ENCODE data around the gene CLMN.

CLMN gene

DNA sequence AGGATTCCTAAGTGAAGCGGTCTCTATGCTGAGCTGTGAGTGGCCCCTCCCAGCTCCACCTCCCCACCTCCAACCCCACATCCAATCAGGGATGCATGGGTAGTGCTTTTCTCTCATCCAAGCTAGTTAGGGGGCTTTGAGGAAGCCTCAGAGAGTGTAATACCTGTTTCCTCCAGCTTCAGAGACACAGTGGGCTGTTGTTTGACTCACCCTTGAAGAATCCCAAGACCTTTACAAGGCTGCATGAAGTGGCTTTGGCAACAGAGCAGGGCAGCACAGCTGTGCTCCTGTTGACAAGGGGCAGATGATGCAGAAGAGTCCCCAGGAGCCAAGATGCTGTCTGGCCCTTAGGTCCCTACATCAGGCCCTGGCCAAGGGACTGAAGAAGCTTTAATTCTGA lies 27.1 kb upstream of the CLMN start:
- no CpG with 5 or more reads among the region's 1 CpG for WGBS (ENCODE audit: extremely low coverage, insufficient coverage, low lambda C conversion rate)
- peak; percentile 97 for DNase-seq

DNA sequence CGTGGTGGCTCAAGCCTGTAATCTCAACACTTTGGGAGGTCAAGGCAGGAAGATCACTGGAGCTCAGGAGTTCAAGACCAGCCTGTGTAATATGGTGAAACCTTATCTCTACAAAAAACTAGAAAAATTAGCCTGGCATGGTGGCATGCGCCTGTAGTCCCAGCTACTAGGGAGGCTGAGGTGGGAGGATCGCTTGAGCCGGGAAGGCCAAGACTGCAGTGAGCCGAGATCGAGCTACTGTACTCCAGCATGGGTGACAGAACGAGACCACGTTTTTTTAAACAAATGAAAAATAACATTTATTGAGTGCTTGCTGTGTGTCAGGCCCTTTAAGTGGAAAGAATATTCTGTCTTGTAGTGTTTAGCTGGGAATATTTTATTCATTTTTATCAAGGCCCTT lies 26.6 kb upstream of the CLMN start:
- DNase-seq: no peak
- Histone ChIP-seq H3K18ac (ENCODE audit: low read length) (no peak overlapping the region), H4K5ac (ENCODE audit: low read length) (no peak overlapping the region), H3K79me1 (ENCODE audit: low read length) (no peaks in the 10 kb centered on the region), H2BK15ac (replicated peaks; ENCODE audit: low read depth) (no peak overlapping the region), H3K4me1 (ENCODE audit: control insufficient read depth, low read depth, low read length) (no peaks in the 10 kb centered on the region), H3K4me3 (ENCODE audit: low read length) (no peak overlapping the region), H2BK5ac (ENCODE audit: low read length) (no peak overlapping the region), H2BK120ac (ENCODE audit: low read depth, low read length) (no peak overlapping the region), H3K56ac (ENCODE audit: low read length) (no peak overlapping the region), H3K27ac (ENCODE audit: low read depth, low read length) (no peak overlapping the region), H3K27me3 (ENCODE audit: insufficient read depth, low read length, poor library complexity) (no peaks in the 10 kb centered on the region), H3K23ac (ENCODE audit: low read length) (no peak overlapping the region), H3K4me2 (ENCODE audit: low read length) (no peak overlapping the region), H3K4ac (ENCODE audit: low read depth, low read length) (no peak overlapping the region), H4K8ac (ENCODE audit: low read depth, low read length) (no peak overlapping the region), H2AK5ac (ENCODE audit: low read length) (no peak overlapping the region), H3K36me3 (ENCODE audit: control insufficient read depth, insufficient read depth, low read length) (no peaks in the 10 kb centered on the region), H3K9ac (ENCODE audit: low read length) (no peak overlapping the region), H3K79me2 (ENCODE audit: control insufficient read depth, insufficient read depth, low read length) (no peaks in the 10 kb centered on the region)
- no CpG with 5 or more reads among the region's 8 CpGs for WGBS (ENCODE audit: extremely low coverage, insufficient coverage, low lambda C conversion rate)

More for the DNA sequence above, 27.1 kb upstream of the CLMN start:
- no peaks in the 10 kb centered on the region for H3K36me3 ChIP-seq (ENCODE audit: control insufficient read depth, insufficient read depth, low read length)
- no peak overlapping the region for H3K4ac ChIP-seq (ENCODE audit: low read depth, low read length)
- no peak overlapping the region for H3K18ac ChIP-seq (ENCODE audit: low read length)
- no peak overlapping the region for H3K4me2 ChIP-seq (ENCODE audit: low read length)
- H4K8ac ChIP-seq (ENCODE audit: low read depth, low read length): no peak overlapping the region
- H3K27ac ChIP-seq (ENCODE audit: low read depth, low read length): no peak overlapping the region
- no peak overlapping the region for H4K5ac ChIP-seq (ENCODE audit: low read length)
- H3K27me3 ChIP-seq (ENCODE audit: insufficient read depth, low read length, poor library complexity): no peaks in the 10 kb centered on the region
- no peak overlapping the region for H2BK5ac ChIP-seq (ENCODE audit: low read length)
- no peaks in the 10 kb centered on the region for H3K4me1 ChIP-seq (ENCODE audit: control insufficient read depth, low read depth, low read length)
- H2AK5ac ChIP-seq (ENCODE audit: low read length): no peak overlapping the region
- H2BK120ac ChIP-seq (ENCODE audit: low read depth, low read length): no peak overlapping the region
- H3K79me1 ChIP-seq (ENCODE audit: low read length): no peaks in the 10 kb centered on the region
- no peak overlapping the region for H3K56ac ChIP-seq (ENCODE audit: low read length)
- no peak overlapping the region for H3K9ac ChIP-seq (ENCODE audit: low read length)
- no peak overlapping the region for H2BK15ac ChIP-seq (replicated peaks; ENCODE audit: low read depth)
- no peaks in the 10 kb centered on the region for H3K79me2 ChIP-seq (ENCODE audit: control insufficient read depth, insufficient read depth, low read length)
- no peak overlapping the region for H3K4me3 ChIP-seq (ENCODE audit: low read length)
- H3K23ac ChIP-seq (ENCODE audit: low read length): no peak overlapping the region

DNA sequence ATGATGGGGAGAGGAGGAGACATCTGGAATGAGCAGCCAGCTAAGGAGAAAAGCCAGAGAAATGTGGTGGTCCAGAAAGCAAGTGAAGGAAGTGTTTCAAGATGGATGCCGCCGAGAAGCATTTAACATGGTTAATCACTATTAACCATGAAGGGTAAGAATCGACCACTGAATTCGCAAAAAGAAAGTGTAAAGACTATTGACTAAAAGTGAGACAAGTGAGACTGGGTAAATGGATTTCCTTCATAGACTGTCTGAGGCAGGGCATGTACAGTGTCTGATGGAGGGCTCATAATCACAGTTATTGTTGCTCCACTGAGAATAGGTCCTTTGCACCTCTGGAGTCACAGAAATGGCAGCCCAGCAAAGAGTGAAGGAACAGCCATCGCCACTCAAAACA lies 25.3 kb upstream of the CLMN start:
- H3K79me2 ChIP-seq (ENCODE audit: control insufficient read depth, insufficient read depth, low read length): no peaks in the 10 kb centered on the region
- no peaks in the 10 kb centered on the region for H3K27me3 ChIP-seq (ENCODE audit: insufficient read depth, low read length, poor library complexity)
- no peaks in the 10 kb centered on the region for H3K79me1 ChIP-seq (ENCODE audit: low read length)
- H3K4me3 ChIP-seq (ENCODE audit: low read length): no peak overlapping the region
- WGBS (ENCODE audit: extremely low coverage, insufficient coverage, low lambda C conversion rate): no CpG with 5 or more reads among the region's 5 CpGs
- no peak overlapping the region for H2BK15ac ChIP-seq (replicated peaks; ENCODE audit: low read depth)
- no peak overlapping the region for H2BK5ac ChIP-seq (ENCODE audit: low read length)
- no peak overlapping the region for H4K5ac ChIP-seq (ENCODE audit: low read length)
- no peak overlapping the region for H3K56ac ChIP-seq (ENCODE audit: low read length)
- no peak overlapping the region for H2BK120ac ChIP-seq (ENCODE audit: low read depth, low read length)
- H3K23ac ChIP-seq (ENCODE audit: low read length): no peak overlapping the region
- no peak overlapping the region for H4K8ac ChIP-seq (ENCODE audit: low read depth, low read length)
- DNase-seq: no peak
- no peaks in the 10 kb centered on the region for H3K4me1 ChIP-seq (ENCODE audit: control insufficient read depth, low read depth, low read length)
- no peak overlapping the region for H3K27ac ChIP-seq (ENCODE audit: low read depth, low read length)
- H2AK5ac ChIP-seq (ENCODE audit: low read length): no peak overlapping the region
- H3K9ac ChIP-seq (ENCODE audit: low read length): no peak overlapping the region
- no peak overlapping the region for H3K4me2 ChIP-seq (ENCODE audit: low read length)
- H3K4ac ChIP-seq (ENCODE audit: low read depth, low read length): no peak overlapping the region
- H3K18ac ChIP-seq (ENCODE audit: low read length): no peak overlapping the region
- no peaks in the 10 kb centered on the region for H3K36me3 ChIP-seq (ENCODE audit: control insufficient read depth, insufficient read depth, low read length)

DNA sequence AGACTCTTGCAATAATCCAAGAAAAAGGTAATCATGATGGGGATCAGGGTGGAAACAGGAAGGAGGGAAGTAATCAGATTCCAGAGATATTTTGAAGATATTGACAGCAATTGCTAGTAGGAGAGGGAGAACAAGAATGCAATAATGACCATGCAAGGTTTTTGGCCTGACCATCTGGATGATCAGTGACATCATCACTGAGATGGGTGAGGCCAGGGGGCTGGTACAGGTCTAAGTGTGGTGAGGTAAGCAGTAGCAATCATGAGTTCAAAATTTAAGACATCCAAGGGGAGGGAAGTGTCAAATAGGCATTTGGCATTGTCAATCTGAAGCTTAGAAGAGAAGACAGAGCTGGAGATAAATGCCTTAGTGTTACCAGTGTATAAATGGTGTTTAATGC lies 24.8 kb upstream of the CLMN start:
- Histone ChIP-seq H2AK5ac (ENCODE audit: low read length) (no peak overlapping the region), H3K9ac (ENCODE audit: low read length) (no peak overlapping the region), H3K27me3 (ENCODE audit: insufficient read depth, low read length, poor library complexity) (no peaks in the 10 kb centered on the region), H4K5ac (ENCODE audit: low read length) (no peak overlapping the region), H3K18ac (ENCODE audit: low read length) (no peak overlapping the region), H3K4me1 (ENCODE audit: control insufficient read depth, low read depth, low read length) (no peaks in the 10 kb centered on the region), H2BK120ac (ENCODE audit: low read depth, low read length) (no peak overlapping the region), H2BK5ac (ENCODE audit: low read length) (no peak overlapping the region), H3K4ac (ENCODE audit: low read depth, low read length) (no peak overlapping the region), H3K27ac (ENCODE audit: low read depth, low read length) (no peak overlapping the region), H3K56ac (ENCODE audit: low read length) (no peak overlapping the region), H3K4me2 (ENCODE audit: low read length) (no peak overlapping the region), H3K23ac (ENCODE audit: low read length) (no peak overlapping the region), H3K4me3 (ENCODE audit: low read length) (no peak overlapping the region), H3K36me3 (ENCODE audit: control insufficient read depth, insufficient read depth, low read length) (no peaks in the 10 kb centered on the region), H3K79me2 (ENCODE audit: control insufficient read depth, insufficient read depth, low read length) (no peaks in the 10 kb centered on the region), H3K79me1 (ENCODE audit: low read length) (no peaks in the 10 kb centered on the region), H2BK15ac (replicated peaks; ENCODE audit: low read depth) (no peak overlapping the region), H4K8ac (ENCODE audit: low read depth, low read length) (no peak overlapping the region)
- DNase-seq: no peak

DNA sequence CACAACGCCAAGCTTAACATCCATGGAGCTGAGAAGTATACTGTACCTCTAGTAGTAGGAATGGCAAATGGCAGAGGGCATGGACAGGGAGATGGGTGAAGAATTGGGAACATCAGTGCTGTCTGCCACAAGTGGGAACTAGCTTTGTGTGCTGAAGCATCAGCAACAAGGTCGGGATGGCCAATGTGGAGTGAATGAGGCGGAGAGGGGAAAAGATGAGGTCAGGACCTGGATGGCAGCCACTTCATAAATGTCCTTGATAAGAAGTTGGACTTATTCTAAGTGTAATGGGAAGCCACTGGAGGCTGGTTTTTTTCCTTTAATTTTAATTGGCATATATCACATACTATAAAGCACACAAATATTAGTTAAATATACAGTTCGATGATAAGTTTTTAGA lies 21.9 kb upstream of the CLMN start:
- no CpG with 5 or more reads among the region's 4 CpGs for WGBS (ENCODE audit: extremely low coverage, insufficient coverage, low lambda C conversion rate)
- Histone ChIP-seq H3K23ac (ENCODE audit: low read length) (no peak overlapping the region), H3K4me2 (ENCODE audit: low read length) (no peak overlapping the region), H3K79me1 (ENCODE audit: low read length) (no peaks in the 10 kb centered on the region), H3K18ac (ENCODE audit: low read length) (no peak overlapping the region), H4K5ac (ENCODE audit: low read length) (no peak overlapping the region), H3K4ac (ENCODE audit: low read depth, low read length) (no peak overlapping the region), H3K9ac (ENCODE audit: low read length) (no peak overlapping the region), H3K36me3 (ENCODE audit: control insufficient read depth, insufficient read depth, low read length) (no peaks in the 10 kb centered on the region), H2BK120ac (ENCODE audit: low read depth, low read length) (no peak overlapping the region), H4K8ac (ENCODE audit: low read depth, low read length) (no peak overlapping the region), H3K4me1 (ENCODE audit: control insufficient read depth, low read depth, low read length) (no peaks in the 10 kb centered on the region), H3K4me3 (ENCODE audit: low read length) (no peak overlapping the region), H3K56ac (ENCODE audit: low read length) (no peak overlapping the region), H2AK5ac (ENCODE audit: low read length) (no peak overlapping the region), H2BK15ac (replicated peaks; ENCODE audit: low read depth) (no peak overlapping the region), H3K79me2 (ENCODE audit: control insufficient read depth, insufficient read depth, low read length) (no peaks in the 10 kb centered on the region), H2BK5ac (ENCODE audit: low read length) (no peak overlapping the region), H3K27ac (ENCODE audit: low read depth, low read length) (no peak overlapping the region), H3K27me3 (ENCODE audit: insufficient read depth, low read length, poor library complexity) (no peaks in the 10 kb centered on the region)
- DNase-seq: no peak

DNA sequence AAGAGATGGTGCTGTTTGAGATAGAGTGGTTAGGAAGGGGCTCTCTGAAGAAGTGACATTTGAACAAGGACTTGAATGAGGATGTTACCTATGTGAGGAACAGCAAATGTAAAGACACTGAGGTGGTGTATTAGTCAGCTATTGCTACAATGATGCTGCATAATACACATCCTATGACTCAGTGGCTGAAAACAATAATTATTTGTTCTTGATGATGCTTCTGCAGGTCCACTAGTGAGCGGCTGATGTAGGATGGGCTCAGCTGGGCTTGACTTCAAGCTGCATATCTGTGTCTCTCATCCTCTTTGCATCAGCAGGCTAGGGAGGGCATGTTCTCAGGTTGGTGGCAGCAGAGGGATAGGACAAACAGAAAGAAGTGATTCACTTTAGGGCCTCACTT lies 21.4 kb upstream of the CLMN start:
- H3K36me3 ChIP-seq (ENCODE audit: control insufficient read depth, insufficient read depth, low read length): no peaks in the 10 kb centered on the region
- H2BK15ac ChIP-seq (replicated peaks; ENCODE audit: low read depth): no peak overlapping the region
- H3K56ac ChIP-seq (ENCODE audit: low read length): no peak overlapping the region
- H3K27ac ChIP-seq (ENCODE audit: low read depth, low read length): no peak overlapping the region
- no peaks in the 10 kb centered on the region for H3K27me3 ChIP-seq (ENCODE audit: insufficient read depth, low read length, poor library complexity)
- H3K4me3 ChIP-seq (ENCODE audit: low read length): no peak overlapping the region
- H3K79me1 ChIP-seq (ENCODE audit: low read length): no peaks in the 10 kb centered on the region
- no peak overlapping the region for H4K5ac ChIP-seq (ENCODE audit: low read length)
- DNase-seq: no peak
- no CpG with 5 or more reads among the region's 1 CpG for WGBS (ENCODE audit: extremely low coverage, insufficient coverage, low lambda C conversion rate)
- H3K4me2 ChIP-seq (ENCODE audit: low read length): no peak overlapping the region
- no peak overlapping the region for H3K9ac ChIP-seq (ENCODE audit: low read length)
- H2BK120ac ChIP-seq (ENCODE audit: low read depth, low read length): no peak overlapping the region
- no peak overlapping the region for H2BK5ac ChIP-seq (ENCODE audit: low read length)
- H3K4ac ChIP-seq (ENCODE audit: low read depth, low read length): no peak overlapping the region
- no peak overlapping the region for H2AK5ac ChIP-seq (ENCODE audit: low read length)
- no peak overlapping the region for H3K23ac ChIP-seq (ENCODE audit: low read length)
- no peaks in the 10 kb centered on the region for H3K79me2 ChIP-seq (ENCODE audit: control insufficient read depth, insufficient read depth, low read length)
- H3K4me1 ChIP-seq (ENCODE audit: control insufficient read depth, low read depth, low read length): no peaks in the 10 kb centered on the region
- no peak overlapping the region for H4K8ac ChIP-seq (ENCODE audit: low read depth, low read length)
- H3K18ac ChIP-seq (ENCODE audit: low read length): no peak overlapping the region
